H9 (cell line): ENCODE results near the gene S100A8. TPM values are rescaled to one million over a fixed set of nuclear protein-coding genes. Genes with fewer than 3 reads are reported as not detected.

Source experiments
- DNase-seq: peaks from one replicate; pipeline ENCODE4 v3.0.0-alpha.2; 2017
- H2AFZ ChIP-seq: one replicate; pipeline ENCODE4 v1.6.1; 2013; ENCODE audit warnings: mild to moderate bottlenecking, low read length, control low read depth, moderate library complexity
- H2AK5ac ChIP-seq: 2 replicates; pipeline ENCODE4 v1.6.1; 2013; ENCODE audit warnings: low read length, control low read depth, mixed read lengths; ENCODE audit not compliant: insufficient read length
- H2BK120ac ChIP-seq: one replicate; pipeline ENCODE4 v1.6.1; 2013; ENCODE audit warnings: low read depth, mild to moderate bottlenecking, low read length, control low read depth, inconsistent platforms; ENCODE audit not compliant: poor library complexity, severe bottlenecking
- H2BK12ac ChIP-seq: 2 replicates; pipeline ENCODE4 v1.6.1; 2013; ENCODE audit warnings: low read length, control low read depth, mixed read lengths, low read depth; ENCODE audit not compliant: insufficient read length
- H2BK15ac ChIP-seq: 2 replicates; pipeline ENCODE4 v1.6.1; 2013; ENCODE audit warnings: low read depth, low read length, control low read depth
- H2BK20ac ChIP-seq: one replicate; pipeline ENCODE4 v1.6.1; 2013; ENCODE audit warnings: low read depth, mild to moderate bottlenecking, low read length, control low read depth, inconsistent platforms; ENCODE audit not compliant: poor library complexity, severe bottlenecking
- H2BK5ac ChIP-seq: 2 replicates; pipeline ENCODE4 v1.6.1; 2013; ENCODE audit warnings: low read length, control low read depth, mixed read lengths; ENCODE audit not compliant: insufficient read length
- H3K14ac ChIP-seq: 2 replicates; pipeline ENCODE4 v1.6.1; 2013; ENCODE audit warnings: low read length, control low read depth; ENCODE audit not compliant: insufficient read depth
- H3K18ac ChIP-seq: 2 replicates; pipeline ENCODE4 v1.6.1; 2013; ENCODE audit warnings: low read depth, mild to moderate bottlenecking, mixed read lengths, low read length, control low read depth; ENCODE audit not compliant: insufficient read length
- H3K23ac ChIP-seq: 2 replicates; pipeline ENCODE4 v1.6.1; 2013; ENCODE audit warnings: low read length, control low read depth, mixed read lengths, low read depth; ENCODE audit not compliant: insufficient read length
- H3K23me2 ChIP-seq: 2 replicates; pipeline ENCODE4 v1.6.1; 2013; ENCODE audit warnings: low read depth, mild to moderate bottlenecking, mixed read lengths, low read length, control low read depth; ENCODE audit not compliant: insufficient read length, poor library complexity, severe bottlenecking
- H3K27ac ChIP-seq: 2 replicates; pipeline ENCODE4 v1.5.1; 2013; ENCODE audit warnings: low read length, control low read depth, mixed read lengths, low read depth; ENCODE audit not compliant: insufficient read length
- H3K27me3 ChIP-seq: 2 replicates; pipeline ENCODE4 v1.6.1; 2013; ENCODE audit warnings: low read length, control low read depth, inconsistent platforms; ENCODE audit not compliant: insufficient read depth
- H3K4ac ChIP-seq: 2 replicates; pipeline ENCODE4 v1.6.1; 2013; ENCODE audit warnings: low read depth, mild to moderate bottlenecking, control low read depth, inconsistent platforms, low read length, moderate library complexity
- H3K4me1 ChIP-seq: 2 replicates; pipeline ENCODE4 v1.6.1; 2013; ENCODE audit warnings: low read length, control low read depth, inconsistent platforms; ENCODE audit not compliant: insufficient read depth
- H3K4me2 ChIP-seq: 2 replicates; pipeline ENCODE4 v1.6.1; 2013; ENCODE audit warnings: low read length, control low read depth, mixed read lengths; ENCODE audit not compliant: insufficient read length, insufficient read depth
- H3K56ac ChIP-seq: 2 replicates; pipeline ENCODE4 v1.6.1; 2013; ENCODE audit warnings: low read depth, mild to moderate bottlenecking, mixed read lengths, low read length, control low read depth; ENCODE audit not compliant: insufficient read length
- H3K79me1 ChIP-seq: 2 replicates; pipeline ENCODE4 v1.6.1; 2013; ENCODE audit warnings: low read depth, mild to moderate bottlenecking, moderate library complexity, low read length, control low read depth, inconsistent platforms; ENCODE audit not compliant: insufficient read depth, poor library complexity, severe bottlenecking
- H3K79me2 ChIP-seq: 2 replicates; pipeline ENCODE4 v1.6.1; 2013; ENCODE audit warnings: low read length, control low read depth, inconsistent platforms; ENCODE audit not compliant: insufficient read depth
- H3K9ac ChIP-seq: 2 replicates; pipeline ENCODE4 v1.6.1; 2013; ENCODE audit warnings: low read length, control low read depth, mixed read lengths; ENCODE audit not compliant: insufficient read length; ENCODE audit errors: extremely low read depth
- H3K9me3 ChIP-seq: one replicate; pipeline ENCODE4 v1.6.1; 2013; ENCODE audit warnings: low read depth, low read length, inconsistent platforms; ENCODE audit not compliant: control insufficient read depth
- H3T11ph ChIP-seq: one replicate; pipeline ENCODE4 v1.6.1; 2013; ENCODE audit warnings: mild to moderate bottlenecking, low read length, control low read depth, inconsistent platforms
- H4K20me1 ChIP-seq: one replicate; pipeline ENCODE4 v1.6.1; 2013; ENCODE audit not compliant: control insufficient read depth, insufficient read length, insufficient read depth
- H4K5ac ChIP-seq: 2 replicates; pipeline ENCODE4 v1.6.1; 2013; ENCODE audit warnings: low read depth, mild to moderate bottlenecking, mixed read lengths, low read length, control low read depth; ENCODE audit not compliant: insufficient read length
- H4K8ac ChIP-seq: replicated peaks from 2 replicates; pipeline ENCODE4 v1.6.1; 2013; ENCODE audit warnings: low read length, control low read depth, mixed read lengths, low read depth; ENCODE audit not compliant: insufficient read length
- H4K91ac ChIP-seq: 2 replicates; pipeline ENCODE4 v1.6.1; 2013; ENCODE audit warnings: low read depth, mild to moderate bottlenecking, moderate library complexity, mixed read lengths, low read length, control low read depth; ENCODE audit not compliant: insufficient read length
- H3K27ac Mint-ChIP-seq, 3 experiments: 2 replicates in 2 of 3; 3 replicates in 1 of 3; pipeline ENCODE4 v1.8.0; 2020 to 2021; ENCODE audit warnings: mixed read lengths in 3 of 3, mild to moderate bottlenecking in 1 of 3, moderate library complexity in 1 of 3
- H3K27me3 Mint-ChIP-seq: 2 replicates; pipeline ENCODE4 v1.8.0; 2021; ENCODE audit warnings: low read depth, mild to moderate bottlenecking, moderate library complexity, mixed read lengths
- H3K36me3 Mint-ChIP-seq, 3 experiments: 2 replicates in 2 of 3; 3 replicates in 1 of 3; pipeline ENCODE4 v1.8.0; 2020 to 2021; ENCODE audit warnings: low read depth in 3 of 3, mixed read lengths in 3 of 3; ENCODE audit not compliant: insufficient read depth in 1 of 3
- H3K4me1 Mint-ChIP-seq, 2 experiments: 2 replicates each; pipeline ENCODE4 v1.8.0; 2020; ENCODE audit warnings: mixed read lengths in 2 of 2
- H3K4me3 Mint-ChIP-seq, 2 experiments: 2 replicates in 1 of 2; 3 replicates in 1 of 2; pipeline ENCODE4 v1.8.0; 2020 to 2021; ENCODE audit warnings: mild to moderate bottlenecking in 2 of 2, mixed read lengths in 2 of 2, moderate library complexity in 1 of 2
- H3K9me3 Mint-ChIP-seq, 2 experiments: 2 replicates in 1 of 2; 3 replicates in 1 of 2; pipeline ENCODE4 v1.8.0; 2020; ENCODE audit warnings: mild to moderate bottlenecking in 2 of 2, mixed read lengths in 2 of 2, moderate library complexity in 1 of 2
- CTCF ChIP-seq: fragments of 200-600 bp; sonication (generic); conservative IDR thresholded peaks from 3 replicates; pipeline ENCODE4 v1.8.0; 2021; ENCODE audit warnings: antibody characterized with exemption, mild to moderate bottlenecking
- WGBS: extraction: QIAGEN DNeasy Blood & Tissue Kit; methylation state at CpG from one replicate; pipeline ENCODE4 v1.1.7; 2013; ENCODE audit warnings: missing lambda C conversion rate, low lambda C conversion rate, mixed read lengths; ENCODE audit not compliant: insufficient read length; ENCODE audit errors: extremely low coverage; 5-methylcytosine and 5-hydroxymethylcytosine counted together
- total RNA-seq: library from RNA; stranded (reverse); gene quantifications from 2 replicates; pipeline ENCODE4 v1.2.1, GENCODE V29; 2021

Gene S100A8
- total RNA-seq, 1 experiment from 2014 or later = not detected

DNA sequence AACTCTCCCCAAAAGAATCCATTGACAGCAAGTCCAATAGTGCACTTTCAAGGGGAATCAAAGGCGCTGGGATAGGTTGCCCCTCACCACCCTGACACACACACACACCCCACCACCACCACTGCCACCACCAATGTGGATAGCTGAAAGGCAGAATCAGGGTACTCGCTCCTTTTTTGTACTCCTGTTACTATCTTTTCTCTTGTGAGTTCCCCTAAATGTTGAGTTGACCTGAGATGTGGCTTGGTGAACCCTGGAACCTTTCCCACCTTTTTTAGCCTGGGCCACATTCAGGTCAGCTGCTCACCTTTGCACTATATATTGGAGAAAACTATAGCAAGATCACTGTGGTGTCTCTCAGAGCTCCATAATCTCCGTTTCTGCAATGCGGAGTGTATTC lies 3.9 kb downstream of the S100A8 start:
- Histone ChIP-seq H3K9ac (no peak overlapping the region), H3K23me2 (no peaks in the 10 kb centered on the region), H3K27ac (no peak overlapping the region), H2BK20ac (no peak overlapping the region), H3K4me1 (no peaks in the 10 kb centered on the region), H3T11ph (no peak overlapping the region), H4K91ac (no peak overlapping the region), H2BK12ac (no peak overlapping the region), H2BK15ac (no peak overlapping the region), H3K27me3 (no peaks in the 10 kb centered on the region), H2AFZ (no peak overlapping the region), H2BK120ac (no peak overlapping the region), H2BK5ac (no peak overlapping the region), H3K4me2 (no peak overlapping the region), H3K79me1 (no peaks in the 10 kb centered on the region), H3K14ac (no peak overlapping the region), H2AK5ac (no peak overlapping the region), H3K9me3 (no peaks in the 10 kb centered on the region), H4K5ac (no peak overlapping the region), H4K20me1 (no peaks in the 10 kb centered on the region), H3K56ac (no peak overlapping the region), H3K23ac (no peak overlapping the region), H3K18ac (no peak overlapping the region), H4K8ac (no peak overlapping the region), H3K79me2 (no peaks in the 10 kb centered on the region), H3K4ac (no peak overlapping the region)
- Mint-ChIP-seq H3K9me3 (peaks cover 3 to 8% of the 10 kb centered on the region in 2 experiments; a peak in 2 of 5 replicates), H3K4me3 (no peak overlapping the region), H3K27me3 (peaks cover 13% of the 10 kb centered on the region), H3K27ac (no peak overlapping the region), H3K36me3 (no peaks in the 10 kb centered on the region), H3K4me1 (no peaks in the 10 kb centered on the region)
- TF ChIP-seq CTCF = no peak
- WGBS = no CpG with 5 or more reads among the region's 4 CpGs
- DNase-seq = no peak
